Stimulated activated CD8-positive, alpha-beta memory T cell treated with anti-CD3 and anti-CD28 coated beads, Interleukin-15, amount 100 ng/mL, for 4 hours (primary cell): Measurements from ENCODE around the gene BOK.
"Not testable (repeated sequence)": the region's sequence is repeated elsewhere in the genome, so short reads cannot be mapped to it uniquely, and the experiment has no call there.

Source experiments
- DNase-seq, 2 donors: peaks; one replicate each; pipeline ENCODE4 v3.0.0-alpha.2; 2020; ENCODE audit warnings: low read depth in 2 of 2

The BOK gene

DNA sequence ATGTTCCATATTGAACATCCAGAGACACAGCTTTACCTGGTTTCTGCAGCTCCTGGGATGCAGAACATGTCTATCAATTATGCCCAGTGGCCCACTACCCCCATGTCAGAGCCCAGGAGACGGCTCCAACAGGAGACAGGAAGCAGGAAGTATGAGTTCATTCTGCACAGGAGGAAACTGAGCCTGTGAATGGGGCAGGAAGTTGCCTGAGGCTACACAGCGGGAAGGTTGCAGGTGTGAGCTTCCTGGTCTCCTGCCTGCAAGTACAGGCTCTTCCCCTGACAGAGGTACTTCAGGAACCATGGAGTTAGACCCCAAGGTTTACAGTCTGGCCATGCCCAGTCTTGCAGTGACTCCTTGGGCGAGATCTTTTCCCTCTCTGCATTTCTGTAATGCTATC is 2.8 kb upstream of the BOK start:
- DNase-seq = no peak

DNA sequence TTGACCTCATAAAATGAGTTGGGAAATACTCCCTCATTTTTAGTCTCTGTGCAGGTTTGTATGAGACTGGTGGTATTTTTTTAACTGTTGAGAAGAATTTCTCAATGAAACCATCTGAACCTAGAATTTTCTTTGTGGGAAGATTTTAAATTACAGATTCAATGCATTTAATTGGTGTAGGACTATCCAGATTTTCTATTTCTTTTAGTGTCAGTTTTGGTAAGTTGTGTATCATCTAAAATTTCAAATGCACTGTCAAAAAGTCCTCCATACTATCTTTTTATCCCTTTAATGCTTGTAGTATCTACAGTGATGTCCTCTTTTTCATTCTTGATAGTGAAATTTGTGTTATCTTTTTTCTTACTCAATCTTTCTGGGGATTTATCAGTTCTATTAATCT is 1.8 kb upstream of the BOK start:
- no peak for DNase-seq

DNA sequence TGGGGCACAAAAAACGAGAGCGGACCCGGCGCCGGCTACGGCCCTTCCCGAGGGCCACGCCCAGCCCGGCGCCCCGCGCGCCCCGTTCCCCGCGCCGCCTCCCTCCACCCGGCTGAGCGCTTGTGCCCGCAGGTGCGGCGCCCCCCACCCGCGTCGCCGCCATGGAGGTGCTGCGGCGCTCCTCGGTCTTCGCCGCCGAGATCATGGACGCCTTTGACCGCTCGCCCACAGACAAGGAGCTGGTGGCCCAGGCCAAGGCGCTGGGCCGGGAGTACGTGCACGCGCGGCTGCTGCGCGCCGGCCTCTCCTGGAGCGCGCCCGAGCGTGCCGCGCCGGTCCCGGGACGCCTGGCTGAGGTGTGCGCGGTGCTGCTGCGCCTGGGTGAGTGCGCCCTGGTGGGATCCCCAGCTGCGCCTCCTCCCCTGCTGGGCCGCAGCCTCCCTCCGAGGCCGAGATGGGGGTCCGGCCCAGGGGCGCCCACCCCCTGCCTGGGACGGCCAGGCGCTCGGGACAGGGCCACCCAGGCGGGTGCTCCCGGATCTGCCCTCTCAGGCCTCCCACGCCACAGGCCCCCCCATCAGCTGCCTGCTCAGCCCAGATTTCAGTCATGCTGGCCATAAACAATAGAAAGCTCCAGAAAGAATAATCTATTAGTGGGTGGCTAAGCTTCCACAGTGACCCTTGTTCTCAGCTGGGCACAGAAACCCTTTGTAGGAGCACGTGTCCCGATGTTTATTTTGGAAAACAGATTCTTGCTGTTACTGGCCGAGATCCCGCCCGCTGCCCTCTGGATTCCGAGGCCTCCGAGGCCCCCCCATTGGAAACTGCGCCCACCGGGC is 997 bp downstream of the BOK start:
- DNase-seq = no peak

DNA sequence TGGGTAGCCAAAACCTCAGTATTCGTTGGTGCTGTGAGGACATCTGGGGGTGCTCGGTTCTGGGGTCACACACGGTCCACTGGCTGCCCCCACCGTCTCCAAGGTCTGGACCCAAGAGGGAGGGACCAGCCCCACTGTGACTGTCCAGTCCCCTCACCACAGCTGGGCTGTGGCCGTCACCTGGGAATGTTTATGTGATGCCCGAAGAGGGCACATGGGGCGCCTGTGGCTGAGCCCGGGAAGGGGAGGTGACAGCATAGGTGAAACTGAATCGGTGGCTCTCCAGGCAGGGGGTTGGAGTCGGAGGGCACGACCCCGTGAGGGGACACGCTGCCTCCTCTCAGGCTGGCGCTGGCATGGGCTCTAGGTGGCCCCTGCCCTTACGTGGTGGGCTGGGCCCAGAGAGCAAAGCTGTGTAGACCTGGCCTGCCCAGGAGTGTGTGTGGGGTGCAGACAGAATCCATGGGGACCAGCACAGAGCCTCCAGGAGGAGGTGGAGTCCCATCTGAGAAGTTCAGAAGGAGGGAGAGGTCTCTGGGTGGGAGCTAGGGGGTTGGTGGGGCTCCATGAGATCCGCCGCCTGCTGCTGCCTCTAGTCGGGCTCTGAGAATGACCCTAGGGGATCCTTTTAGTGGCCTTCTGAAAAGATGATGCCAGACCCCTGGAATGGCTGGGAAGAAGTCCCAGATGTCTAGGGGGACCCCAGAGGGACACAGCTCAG is 1.8 kb downstream of the BOK start:
- no peak for DNase-seq

DNA sequence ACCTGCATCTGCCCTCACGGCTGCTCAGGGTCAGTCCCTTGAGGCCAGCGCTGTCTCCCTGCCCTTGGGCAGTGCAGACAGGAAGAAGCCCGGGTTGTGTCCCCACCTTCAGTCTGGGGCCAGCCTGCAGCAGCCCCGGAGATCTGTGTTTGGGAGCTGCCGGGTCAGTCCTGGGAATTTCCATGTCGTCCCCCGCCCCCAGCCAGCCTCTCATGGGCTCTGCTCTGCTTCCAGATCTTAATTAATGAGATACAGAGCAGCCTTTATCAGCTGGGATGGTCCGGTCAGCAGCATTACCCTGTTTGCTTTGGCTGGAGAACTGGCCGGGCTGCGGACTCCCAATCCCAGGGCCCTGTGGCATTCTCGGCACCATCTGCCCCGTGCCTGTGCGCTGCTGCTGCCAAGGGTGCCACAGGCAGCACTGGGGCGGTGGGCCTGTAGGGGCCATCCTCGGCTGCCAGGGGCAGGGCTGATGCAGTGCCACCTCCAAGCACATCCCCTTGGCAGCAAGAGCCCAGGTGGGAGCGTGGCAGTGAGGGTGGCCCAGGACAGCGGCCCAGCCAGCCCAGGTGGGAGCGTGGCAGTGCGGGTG is 2.4 kb downstream of the BOK start:
- no peak for DNase-seq

DNA sequence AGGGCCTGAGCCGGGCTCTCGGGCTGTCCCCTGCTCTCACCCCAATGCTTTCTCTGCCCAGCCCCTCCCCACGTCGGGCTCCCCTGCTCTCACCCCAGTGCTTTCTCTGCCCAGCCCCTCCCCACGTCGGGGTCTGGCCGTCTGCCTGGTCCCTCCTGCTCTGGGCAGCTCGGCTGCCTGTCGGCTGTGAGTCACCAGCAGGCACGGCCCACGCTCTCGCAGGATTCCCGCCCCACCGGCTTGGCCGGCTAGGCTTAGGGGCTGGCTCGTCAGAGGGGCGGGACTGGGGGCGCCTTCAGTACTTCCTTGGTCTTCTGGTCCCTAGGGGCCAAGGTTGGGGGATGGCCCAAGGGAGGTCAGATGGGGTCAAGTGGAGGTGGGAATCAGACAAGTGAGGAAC is 3.3 kb downstream of the BOK start:
- no peak for DNase-seq

DNA sequence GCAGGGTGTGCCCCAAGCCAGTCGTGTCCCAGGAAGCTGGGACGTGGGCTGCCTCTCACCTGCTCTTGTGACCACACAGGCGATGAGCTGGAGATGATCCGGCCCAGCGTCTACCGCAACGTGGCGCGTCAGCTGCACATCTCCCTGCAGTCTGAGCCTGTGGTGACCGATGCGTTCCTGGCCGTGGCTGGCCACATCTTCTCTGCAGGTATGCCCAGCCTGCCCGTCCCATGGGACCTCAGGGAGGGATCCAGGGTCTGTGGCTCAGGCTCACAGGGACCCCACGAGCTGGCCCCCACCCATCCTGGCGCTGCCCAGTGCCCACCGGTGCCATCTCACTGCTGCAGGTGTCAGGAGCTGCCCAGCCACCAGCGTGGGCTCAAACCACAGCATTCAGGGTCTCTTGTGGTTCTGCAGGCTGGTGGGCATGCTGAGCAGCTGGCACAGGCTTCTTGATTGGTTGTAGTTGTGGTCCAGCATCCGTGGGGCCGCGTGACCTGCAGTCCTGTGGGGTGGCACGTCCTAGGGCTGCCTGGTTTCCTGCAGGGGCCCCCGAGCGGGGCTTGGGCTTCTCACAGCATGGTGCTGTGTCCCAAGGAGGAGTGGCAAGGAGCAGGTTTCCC is 3.8 kb downstream of the BOK start:
- DNase-seq = no peak

DNA sequence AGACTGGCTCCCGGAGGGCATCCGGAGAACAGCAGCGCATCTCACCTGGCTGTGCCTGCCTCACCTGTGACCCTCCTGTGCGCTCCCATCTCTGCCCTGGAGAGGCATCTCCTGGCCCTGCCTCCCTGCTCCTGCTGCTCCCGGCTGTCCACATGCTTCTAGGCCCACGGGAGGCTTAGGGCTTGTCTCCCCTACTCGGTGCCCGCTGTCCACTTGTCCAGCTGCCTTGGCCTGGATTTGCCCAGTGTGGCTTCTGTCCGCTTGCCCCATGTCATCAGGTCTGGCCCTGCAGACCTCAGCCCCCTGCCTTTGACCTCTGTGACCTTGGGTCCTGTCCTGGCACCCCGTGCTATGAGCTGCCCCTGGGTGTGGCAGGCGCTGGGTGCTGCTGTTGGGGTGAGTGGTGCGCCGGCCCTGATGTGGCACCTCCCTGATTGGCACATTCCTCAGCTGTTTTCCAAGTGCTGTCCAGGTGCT is 4.5 kb downstream of the BOK start:
- DNase-seq = no peak

DNA sequence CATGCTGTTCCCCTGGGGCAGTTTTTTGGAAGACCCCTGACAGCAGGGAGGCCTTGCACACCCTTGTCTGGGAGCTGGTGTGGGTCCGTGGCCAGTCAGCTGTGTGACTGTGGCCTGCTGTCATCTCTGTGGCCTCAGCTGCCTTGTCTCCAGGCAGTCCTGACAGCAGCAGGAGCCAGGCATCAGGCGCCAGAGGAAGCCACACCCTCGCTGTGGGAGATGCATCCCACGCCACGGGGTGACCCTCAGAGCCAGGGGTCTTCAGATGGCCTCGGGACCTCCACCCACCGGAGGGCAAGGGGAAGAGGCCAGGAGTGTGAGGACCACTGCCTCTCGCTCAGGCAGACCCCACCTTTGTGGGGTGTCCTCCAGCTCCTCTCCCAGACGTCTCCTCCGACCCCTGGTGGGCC is 5.0 kb downstream of the BOK start:
- DNase-seq = no peak

DNA sequence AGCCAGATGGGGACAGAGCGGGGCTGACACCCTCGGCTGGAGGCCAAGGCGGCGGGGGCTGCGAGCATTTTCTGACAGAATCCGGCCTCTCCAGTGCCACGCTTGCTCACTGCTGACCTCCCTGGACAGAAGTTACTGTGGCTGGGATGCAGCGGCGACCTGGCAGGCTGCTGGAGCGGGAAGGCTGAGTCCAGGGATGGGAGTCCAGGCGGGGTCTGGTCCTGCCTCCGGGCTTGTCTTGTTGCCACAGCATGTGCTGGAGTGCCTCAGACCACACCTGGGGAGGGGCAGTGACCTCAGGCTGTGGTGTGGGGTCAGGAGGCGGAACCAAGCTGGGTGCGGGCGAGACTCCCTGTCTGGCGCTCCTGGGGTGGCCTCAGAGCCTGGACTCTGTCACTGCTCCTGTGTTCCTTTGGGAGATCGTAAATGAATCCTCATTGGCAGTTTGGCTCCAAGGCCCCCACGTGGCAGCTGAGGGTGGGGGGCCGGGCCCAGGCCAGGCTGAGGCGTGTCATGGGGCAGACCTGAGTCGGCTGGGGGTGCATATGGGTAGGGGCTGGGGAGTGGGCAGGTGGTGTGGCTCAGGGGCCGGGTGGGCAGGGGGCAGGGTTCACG is 5.5 kb downstream of the BOK start:
- no peak for DNase-seq

DNA sequence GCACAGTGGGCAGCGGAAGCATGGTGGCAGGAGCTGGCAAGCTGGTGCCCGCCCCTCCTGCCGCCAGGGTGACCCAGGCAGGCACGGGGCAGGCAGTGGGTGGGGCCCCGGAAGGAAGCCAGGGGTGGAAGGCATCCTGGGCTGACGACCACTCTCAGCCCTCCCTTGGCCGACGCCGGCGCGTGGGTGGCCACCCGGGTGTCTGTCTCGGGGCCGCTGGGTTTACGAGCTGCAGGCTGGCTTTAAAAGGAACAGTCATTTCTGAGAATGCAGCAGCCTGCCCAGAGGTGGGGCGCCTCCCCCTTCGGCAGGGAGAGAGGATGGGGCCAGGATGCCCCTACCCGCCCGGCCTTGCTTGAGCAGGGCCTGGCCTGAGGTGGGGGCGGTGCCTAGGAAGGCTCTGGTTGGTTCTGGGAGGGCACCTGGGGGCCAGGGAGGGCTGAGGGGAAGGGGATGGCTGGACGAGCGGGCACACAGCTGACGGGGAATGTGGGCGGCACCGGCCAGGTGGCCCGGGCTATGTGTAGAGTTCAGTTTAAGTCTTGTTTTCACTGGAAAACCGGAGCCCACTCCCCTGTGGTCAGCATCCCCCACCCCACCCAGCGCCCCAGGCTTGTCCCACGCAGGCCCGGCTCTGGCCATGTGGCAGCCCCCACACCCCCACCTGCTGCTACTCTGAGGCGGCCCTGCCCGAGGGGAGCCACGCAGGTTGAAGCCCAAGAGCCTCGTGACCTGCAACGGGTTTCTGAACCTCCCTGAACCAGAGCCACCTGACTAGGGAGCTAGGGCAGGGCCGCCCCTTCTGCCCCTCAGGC is 6.3 kb downstream of the BOK start:
- no peak for DNase-seq

DNA sequence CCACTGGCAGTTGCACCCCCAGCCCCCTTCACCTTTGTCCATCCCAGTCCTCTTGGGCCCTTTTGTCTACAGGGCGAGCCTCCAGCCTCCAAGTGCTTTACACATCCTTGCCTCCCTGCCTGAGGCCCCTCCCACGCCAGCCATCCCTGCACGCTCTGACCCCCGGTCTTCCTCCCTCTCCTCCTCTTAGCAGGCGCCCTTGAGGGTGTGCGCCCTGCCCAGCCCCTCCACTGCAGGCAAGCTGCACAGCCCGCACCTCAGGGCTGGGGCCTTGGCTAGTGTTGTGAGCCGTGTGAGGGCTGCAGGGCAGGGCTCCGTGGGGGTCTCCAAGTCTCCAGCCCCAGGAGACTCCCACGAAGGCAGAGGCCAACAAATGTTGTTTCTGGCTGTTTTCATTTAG is 6.9 kb downstream of the BOK start:
- DNase-seq = no peak

DNA sequence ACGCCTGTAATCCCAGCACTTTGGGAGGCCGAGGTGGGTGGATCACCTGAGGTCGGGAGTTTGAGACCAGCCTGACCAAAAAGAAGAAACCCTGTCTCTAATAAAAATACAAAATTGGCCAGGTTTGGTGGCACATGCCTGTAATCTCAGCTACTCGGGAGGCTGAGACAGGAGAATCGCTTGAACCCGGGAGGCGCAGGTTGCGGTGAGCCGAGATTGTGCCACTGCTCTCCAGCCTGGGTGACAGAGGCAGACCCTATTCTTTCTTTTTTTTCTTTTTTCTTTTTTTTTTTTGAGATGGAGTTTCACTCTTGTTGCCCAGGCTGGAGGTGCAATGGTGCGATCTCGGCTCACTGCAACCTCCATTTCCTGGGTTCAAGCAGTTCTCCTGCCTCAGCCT is 7.5 kb downstream of the BOK start:
- DNase-seq = not testable (repeated sequence)

DNA sequence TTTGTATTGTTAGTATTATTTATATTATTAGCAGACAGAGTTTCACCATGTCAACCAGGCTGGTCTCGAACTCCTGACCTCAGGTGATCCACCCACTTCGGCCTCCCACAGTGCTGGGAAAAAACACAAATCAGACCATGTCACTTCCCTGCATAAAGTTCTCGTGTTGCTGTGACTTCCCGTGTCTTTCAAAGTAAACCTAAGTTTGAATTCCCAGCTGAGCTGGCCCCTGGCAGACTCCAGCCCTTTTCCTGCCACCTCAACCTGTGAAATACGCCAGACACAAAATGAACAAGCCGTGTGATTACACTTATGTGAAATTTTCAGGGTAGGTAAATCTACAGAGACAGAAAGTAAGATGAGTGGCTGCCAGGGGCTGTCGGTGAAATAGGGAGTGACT is 7.9 kb downstream of the BOK start:
- no peak for DNase-seq

DNA sequence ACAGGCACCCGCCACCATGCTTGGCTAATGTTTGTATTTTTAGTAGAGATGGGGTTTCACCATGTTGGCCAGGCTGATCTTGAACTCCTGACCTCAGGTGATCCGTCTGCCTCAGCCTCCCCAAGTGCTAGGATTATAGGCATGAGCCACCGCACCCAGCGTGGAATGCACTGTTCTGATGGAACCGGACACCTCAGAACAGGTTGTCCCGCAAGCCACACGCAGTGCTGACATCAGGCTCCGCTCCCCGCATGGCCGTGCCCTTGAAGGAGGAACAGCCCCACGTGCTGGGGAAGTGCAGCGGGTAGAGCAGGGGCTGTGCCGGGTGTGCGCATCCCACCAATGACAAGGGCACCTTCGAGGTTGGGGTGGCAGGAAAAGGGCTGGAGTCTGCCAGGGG is 8.7 kb downstream of the BOK start:
- DNase-seq = not testable (repeated sequence)

DNA sequence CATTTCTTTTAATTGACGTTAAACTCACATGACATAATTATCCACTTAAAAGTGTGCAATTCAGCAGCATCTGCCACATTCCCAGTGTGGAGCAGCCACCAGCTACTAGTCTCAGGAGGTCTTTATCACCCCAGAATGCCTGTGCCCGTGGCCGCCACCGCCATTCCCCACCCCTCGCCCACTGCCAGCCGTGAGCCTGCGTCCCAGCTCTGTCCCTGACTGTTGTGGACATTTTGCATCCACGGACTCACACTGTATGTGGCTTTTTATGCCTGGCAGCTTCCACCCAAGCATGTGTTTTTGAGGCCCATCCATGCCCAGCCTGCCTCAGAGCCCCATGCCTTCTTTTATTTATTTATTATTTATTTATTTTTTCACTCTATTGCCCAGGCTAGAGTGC is 9.2 kb downstream of the BOK start:
- no peak for DNase-seq

DNA sequence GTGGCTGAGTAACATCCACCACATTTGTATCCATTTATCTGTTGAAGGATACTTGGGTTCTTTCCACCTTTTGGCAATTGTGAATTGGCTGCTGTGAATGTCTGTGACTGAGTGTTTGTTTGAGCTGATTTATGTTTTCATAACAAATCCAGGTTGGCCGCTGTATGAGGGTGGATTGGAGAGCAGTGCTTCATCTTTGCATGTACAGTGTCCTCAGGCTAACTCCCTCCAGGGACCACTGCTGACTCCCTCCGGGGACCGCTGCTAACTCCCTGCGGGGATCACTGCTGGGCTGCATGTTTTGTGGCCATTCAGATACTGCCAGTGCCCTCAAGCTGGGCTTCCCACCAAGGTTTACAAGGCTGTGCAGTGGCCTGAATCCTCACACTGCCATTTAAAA is 10.2 kb downstream of the BOK start:
- no peak for DNase-seq

DNA sequence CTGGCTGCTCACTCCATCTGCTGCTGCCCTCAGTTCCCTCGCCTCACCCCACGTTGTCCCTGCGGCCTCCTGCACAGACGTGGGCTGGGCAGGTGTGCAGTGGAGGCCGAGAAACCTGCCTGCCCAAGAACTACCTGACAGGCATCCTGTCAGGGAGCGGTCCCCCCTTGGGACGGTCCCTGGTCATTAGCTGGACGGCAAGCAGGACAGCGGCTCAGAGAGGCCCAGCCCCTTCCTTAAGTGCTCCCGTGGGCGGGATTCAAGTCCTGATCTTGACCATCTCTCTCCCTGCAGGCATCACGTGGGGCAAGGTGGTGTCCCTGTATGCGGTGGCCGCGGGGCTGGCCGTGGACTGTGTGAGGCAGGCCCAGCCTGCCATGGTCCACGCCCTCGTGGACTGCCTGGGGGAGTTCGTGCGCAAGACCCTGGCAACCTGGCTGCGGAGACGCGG is 11.3 kb downstream of the BOK start:
- DNase-seq = no peak

DNA sequence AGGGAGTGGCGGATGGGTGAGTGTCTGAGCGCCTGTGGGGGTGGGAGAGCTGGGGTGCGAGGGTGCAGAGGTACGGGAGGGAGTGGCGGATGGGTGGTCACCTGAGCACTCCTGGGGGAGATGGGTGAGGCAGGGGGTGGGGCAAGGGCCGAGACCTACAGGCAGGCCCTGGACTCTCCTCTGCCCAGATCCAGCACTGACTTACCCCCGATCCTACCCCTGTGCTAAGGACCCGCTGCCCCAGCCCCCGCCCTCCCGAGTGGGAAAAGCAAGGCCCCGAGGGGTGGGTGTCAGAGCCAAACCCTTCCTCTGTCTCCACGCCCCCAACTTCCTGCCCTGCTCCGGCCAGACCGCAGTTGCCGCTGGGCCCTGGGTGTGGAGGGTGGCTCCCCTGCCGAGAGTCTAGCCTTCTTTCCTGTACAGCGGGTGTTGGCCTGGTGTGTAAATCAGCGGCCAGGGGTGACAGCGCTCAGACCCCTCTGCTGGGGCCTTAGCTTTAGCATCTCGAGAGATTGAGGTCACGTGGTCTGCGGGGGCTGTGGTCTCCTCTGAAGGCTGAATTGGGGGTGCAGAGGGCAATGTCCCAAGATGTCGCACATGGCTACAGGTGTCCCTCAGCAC is 12.5 kb downstream of the BOK start:
- no peak for DNase-seq

DNA sequence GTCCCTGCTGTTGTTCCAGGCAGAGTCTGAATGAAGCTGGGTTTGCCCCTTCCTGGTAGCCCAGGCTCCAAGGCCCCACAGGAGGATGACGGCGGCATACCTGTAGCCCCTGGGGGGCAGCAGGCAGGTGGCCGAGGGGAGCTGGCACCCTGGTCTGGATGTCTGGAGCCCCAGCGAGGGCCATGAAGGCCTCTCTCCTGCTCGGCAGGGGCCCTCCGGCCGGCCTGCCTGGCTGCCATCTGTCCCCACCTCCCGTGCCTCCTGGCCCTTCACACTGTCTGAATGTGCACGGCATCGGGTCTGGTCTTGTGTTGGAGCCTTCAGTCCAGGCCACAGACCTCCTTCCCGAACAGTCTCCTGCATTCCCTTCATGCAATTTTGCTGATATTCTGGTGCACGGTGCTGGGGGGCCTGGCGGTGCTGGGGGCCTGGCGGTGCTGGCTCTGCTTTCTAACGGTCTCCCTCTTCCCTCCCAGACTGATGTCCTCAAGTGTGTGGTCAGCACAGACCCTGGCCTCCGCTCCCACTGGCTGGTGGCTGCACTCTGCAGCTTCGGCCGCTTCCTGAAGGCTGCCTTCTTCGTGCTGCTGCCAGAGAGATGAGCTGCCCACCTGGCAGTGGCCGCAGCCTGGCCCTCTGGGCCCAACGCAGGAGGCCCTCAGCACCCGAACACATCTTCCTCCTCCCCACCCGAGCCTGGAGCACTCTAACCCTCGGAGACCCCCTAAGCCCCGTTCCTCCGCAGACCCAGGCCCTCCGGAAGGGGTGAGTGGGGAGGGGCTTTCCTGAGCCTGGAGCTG is 13.5 kb downstream of the BOK start:
- no peak for DNase-seq
